HG02759 (cell line): Measurements from ENCODE around the gene MTREX.

Experiments used
- ATAC-seq: cut with Tn5 transposase; IDR thresholded peaks from one replicate; pipeline ENCODE4 v1.9.1; 2021; ENCODE audit warnings: mild to moderate bottlenecking, moderate library complexity; ENCODE audit not compliant: unreplicated experiment

The MTREX gene

GRCh38 chr5:55467862-55468551 is 160.2 kb downstream of the MTREX start:
- ATAC-seq: no peak

DNA sequence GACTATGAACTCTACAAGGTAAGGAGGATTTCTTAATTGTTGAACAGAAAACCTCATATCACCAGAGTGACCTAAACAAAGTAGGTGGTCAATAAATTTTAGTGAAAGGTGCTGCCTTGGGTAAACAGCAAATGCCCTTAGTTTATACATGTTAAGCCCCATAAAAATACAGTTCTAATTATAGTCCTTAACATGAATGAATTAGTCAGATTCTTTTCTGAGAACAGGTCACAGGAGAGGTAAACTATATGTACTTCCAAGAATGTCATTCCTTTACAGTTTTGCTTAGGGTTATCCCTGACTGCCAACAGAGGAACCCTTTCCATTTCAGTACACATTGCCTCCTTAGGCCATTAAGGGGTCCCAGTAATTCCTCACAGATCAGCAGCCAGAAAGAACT is 162.1 kb downstream of the MTREX start:
- no peak for ATAC-seq

- ATAC-seq: no peak
Observed at GRCh38 chr5:55470282-55470681, 162.5 kb downstream of the MTREX start.

- ATAC-seq: no peak
Observed at GRCh38 chr5:55471468-55471867, 163.7 kb downstream of the MTREX start.

GRCh38 chr5:55472642-55473041 is 164.9 kb downstream of the MTREX start:
- ATAC-seq: no peak
